Activated CD4-positive, CD25-positive, alpha-beta regulatory T cell (primary cell): ENCODE results near the gene ERICH2.

Experiments used
- DNase-seq, 4 experiments: peaks; one replicate each; lab custom pipeline; 2025; lab: John Stamatoyannopoulos, UW

Gene ERICH2

GRCh38 chr2:170817093-170818035 lies 47.2 kb downstream of the ERICH2 start:
- DNase-seq, result no peak

- no peak for DNase-seq
Observed at GRCh38 chr2:170818036-170818751, 48.0 kb downstream of the ERICH2 start.

GRCh38 chr2:170818752-170819470 lies 48.7 kb downstream of the ERICH2 start:
- DNase-seq, result no peak

GRCh38 chr2:170819680-170820664 lies 49.8 kb downstream of the ERICH2 start:
- DNase-seq, result no peak

- DNase-seq, result no peak
Observed at GRCh38 chr2:170820757-170821530, 50.8 kb downstream of the ERICH2 start.

GRCh38 chr2:170821531-170822289 lies 51.5 kb downstream of the ERICH2 start:
- DNase-seq, result no peak

GRCh38 chr2:170822290-170823087 lies 52.3 kb downstream of the ERICH2 start:
- no peak for DNase-seq

GRCh38 chr2:170823088-170823897 lies 53.1 kb downstream of the ERICH2 start:
- no peak for DNase-seq

GRCh38 chr2:170823898-170824215 lies 53.7 kb downstream of the ERICH2 start:
- DNase-seq, result no peak

GRCh38 chr2:170824526-170825015 lies 54.4 kb downstream of the ERICH2 start:
- DNase-seq, result no peak

- DNase-seq, result no peak
Observed at GRCh38 chr2:170827841-170828532, 57.8 kb downstream of the ERICH2 start.

GRCh38 chr2:170828533-170828916 lies 58.3 kb downstream of the ERICH2 start:
- no peak for DNase-seq

- no peak for DNase-seq
Observed at GRCh38 chr2:170829036-170829435, 58.9 kb downstream of the ERICH2 start.

- no peak for DNase-seq
Observed at GRCh38 chr2:170830166-170830565, 60.0 kb downstream of the ERICH2 start.

- DNase-seq, result no peak
Observed at GRCh38 chr2:170831115-170831514, 60.9 kb downstream of the ERICH2 start.

- DNase-seq, result no peak
Observed at GRCh38 chr2:170836027-170836426, 65.8 kb downstream of the ERICH2 start.

- DNase-seq, result no peak
Observed at GRCh38 chr2:170840717-170841210, 70.6 kb downstream of the ERICH2 start.
